HepG2 (cell line): Measurements from ENCODE around the gene ZNF446. TPM values are rescaled to one million over a fixed set of nuclear protein-coding genes. Genes with fewer than 3 reads are reported as not detected.
A peak's percentile ranks its signal among the peaks of the same experiment; 100 is the strongest.

Experiments
- AGO2 ChIP-seq: fragments of 200-400 bp; formaldehyde crosslinking; optimal IDR thresholded peaks from 2 replicates; pipeline ENCODE3; 2017; ENCODE audit warnings: mild to moderate bottlenecking, low read depth, low read length, moderate library complexity
- FOXA1 ChIP-seq, 2 experiments: fragments of 450-650 bp in 1 of 2; sonication (generic) in 1 of 2; formaldehyde crosslinking in 1 of 2; IDR thresholded peaks; 2 replicates each; pipeline versions ENCODE4 v1.4.0 to v1.6.1; 2016 to 2020; ENCODE audit warnings: missing genetic modification reagents in 1 of 2
- NCOA2 ChIP-seq: sonication (generic); formaldehyde crosslinking; IDR thresholded peaks from 2 replicates; pipeline ENCODE4 v1.8.0; 2022; ENCODE audit warnings: inconsistent platforms
- POLR2A ChIP-seq, 2 experiments: IDR thresholded peaks; 2 replicates each; pipeline ENCODE4 v1.6.1; 2011; ENCODE audit warnings: low read depth in 2 of 2, low read length in 2 of 2, mild to moderate bottlenecking in 1 of 2, moderate library complexity in 1 of 2; ENCODE audit not compliant: insufficient read depth in 1 of 2
- RBFOX2 ChIP-seq: fragments of 200-400 bp; formaldehyde crosslinking; IDR thresholded peaks from 2 replicates; pipeline ENCODE4 v1.6.1; 2017; ENCODE audit warnings: low read depth, mild to moderate bottlenecking, low read length
- SP1 ChIP-seq, 2 experiments: fragments of 450-650 bp in 1 of 2; sonication (generic) in 1 of 2; formaldehyde crosslinking in 1 of 2; IDR thresholded peaks; 2 replicates each; pipeline versions ENCODE4 v1.4.0 to v1.6.1; 2016 to 2020; ENCODE audit warnings: missing genetic modification reagents in 1 of 2
- ZNF180 ChIP-seq: sonication (generic); formaldehyde crosslinking; IDR thresholded peaks from 2 replicates; pipeline ENCODE4 v1.4.0; 2020; ENCODE audit warnings: low read depth, missing genetic modification reagents, borderline replicate concordance
- ZNF34 ChIP-seq: sonication (generic); formaldehyde crosslinking; IDR thresholded peaks from 2 replicates; pipeline ENCODE4 v1.4.0; 2020; ENCODE audit warnings: mild to moderate bottlenecking, missing genetic modification reagents, borderline replicate concordance
- polyA plus RNA-seq, 8 experiments: library from polyadenylated mRNA; depleted of rRNA in 3 of 8; stranded (reverse) in 7 of 8; unstranded in 1 of 8; fragments of >200 nt; fragmentation: Illumina TruSeq in 4 of 8; extraction: Trizol in 4 of 8; gene quantifications; 2 replicates each; pipeline versions ENCODE4 v1.2.1 to v1.2.3, GENCODE V29; 2011 to 2016; ENCODE audit warnings: low read depth in 4 of 8, missing spikeins in 1 of 8, mixed read lengths in 1 of 8; ENCODE audit not compliant: insufficient read depth in 1 of 8
- total RNA-seq, 5 experiments: library from RNA; depleted of rRNA; stranded (reverse); fragments of >200 nt; fragmentation: Illumina TruSeq; extraction: Trizol; gene quantifications; 2 replicates each; pipeline ENCODE4 v1.2.3, GENCODE V29; 2016; ENCODE audit warnings: low read depth in 1 of 5
- TF ChIP-seq, protein P1 (sequence below): sonication (generic); formaldehyde crosslinking; IDR thresholded peaks from 2 replicates; pipeline ENCODE4 v1.4.0; 2020; ENCODE audit warnings: missing genetic modification reagents
- TF ChIP-seq, protein P2 (sequence below): sonication (generic); formaldehyde crosslinking; conservative IDR thresholded peaks from 2 replicates; pipeline ENCODE4 v1.4.0; 2020; ENCODE audit warnings: missing genetic modification reagents
- TF ChIP-seq, protein P3 (sequence below): IDR thresholded peaks from 2 replicates; pipeline ENCODE4 v1.6.1; 2016

ZNF446 gene
- total and polyA plus RNA-seq, 2 of the 13 experiments (the other 11 are each of a cell fraction or from before 2014, with no cell fraction given), result 3.0 to 3.6 TPM

DNA sequence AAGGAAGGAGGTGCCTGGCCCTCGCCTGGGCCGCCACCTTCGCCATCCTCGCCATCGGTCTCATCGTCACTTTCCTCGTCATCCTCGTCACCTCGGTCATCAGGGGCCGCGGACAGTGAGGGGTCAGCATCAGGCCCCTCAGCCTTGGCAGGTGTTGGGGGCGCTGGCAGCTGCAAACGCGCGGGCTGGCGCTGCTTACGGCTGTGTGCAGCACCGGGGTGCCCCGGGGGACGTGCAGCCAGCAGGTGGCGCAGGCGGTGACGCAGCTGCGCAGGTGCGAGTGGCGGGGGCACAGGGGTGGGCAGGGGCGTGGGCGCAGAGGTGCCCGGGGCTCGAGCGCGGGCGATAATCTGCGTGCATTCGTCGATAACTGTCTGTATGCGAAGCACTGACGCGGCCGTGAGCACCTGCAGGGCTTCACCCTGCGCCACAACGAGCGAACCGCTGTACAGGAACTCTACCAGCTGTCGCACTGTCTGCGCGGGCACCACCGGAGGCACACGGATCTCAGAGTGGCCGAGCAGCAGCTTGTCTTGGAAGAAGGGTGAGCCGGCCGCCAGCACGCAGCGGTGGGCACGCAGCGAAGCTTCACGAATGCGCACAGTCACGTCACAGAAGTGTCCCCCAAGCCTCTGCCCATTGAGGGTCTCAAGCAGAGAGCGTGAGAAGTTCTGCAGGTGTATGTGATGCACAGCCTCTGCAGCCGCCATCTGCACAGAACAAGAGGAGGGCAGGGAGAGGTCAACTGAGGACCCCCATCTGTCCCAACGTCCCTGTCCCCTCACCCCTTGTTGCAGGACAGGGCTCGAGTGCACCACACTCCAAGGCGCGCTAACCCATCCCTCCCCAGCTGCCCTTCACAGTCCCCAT lies 41.0 kb downstream of the ZNF446 start (continued):
- peak; percentile 51 for TF ChIP-seq AGO2
- TF ChIP-seq RBFOX2, result peak; percentile 63
- no peak for TF ChIP-seq ZNF180 (CRISPR knock-in tag)
- TF ChIP-seq, protein P1, sequence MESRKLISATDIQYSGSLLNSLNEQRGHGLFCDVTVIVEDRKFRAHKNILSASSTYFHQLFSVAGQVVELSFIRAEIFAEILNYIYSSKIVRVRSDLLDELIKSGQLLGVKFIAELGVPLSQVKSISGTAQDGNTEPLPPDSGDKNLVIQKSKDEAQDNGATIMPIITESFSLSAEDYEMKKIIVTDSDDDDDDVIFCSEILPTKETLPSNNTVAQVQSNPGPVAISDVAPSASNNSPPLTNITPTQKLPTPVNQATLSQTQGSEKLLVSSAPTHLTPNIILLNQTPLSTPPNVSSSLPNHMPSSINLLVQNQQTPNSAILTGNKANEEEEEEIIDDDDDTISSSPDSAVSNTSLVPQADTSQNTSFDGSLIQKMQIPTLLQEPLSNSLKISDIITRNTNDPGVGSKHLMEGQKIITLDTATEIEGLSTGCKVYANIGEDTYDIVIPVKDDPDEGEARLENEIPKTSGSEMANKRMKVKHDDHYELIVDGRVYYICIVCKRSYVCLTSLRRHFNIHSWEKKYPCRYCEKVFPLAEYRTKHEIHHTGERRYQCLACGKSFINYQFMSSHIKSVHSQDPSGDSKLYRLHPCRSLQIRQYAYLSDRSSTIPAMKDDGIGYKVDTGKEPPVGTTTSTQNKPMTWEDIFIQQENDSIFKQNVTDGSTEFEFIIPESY (CRISPR knock-in tag), result peak; percentile 85
- no peak for TF ChIP-seq FOXA1 (IDR thresholded peaks at IDR 0.05)
- no peak for TF ChIP-seq FOXA1 (CRISPR knock-in tag; IDR thresholded peaks at IDR 0.05)
- TF ChIP-seq, protein P2, sequence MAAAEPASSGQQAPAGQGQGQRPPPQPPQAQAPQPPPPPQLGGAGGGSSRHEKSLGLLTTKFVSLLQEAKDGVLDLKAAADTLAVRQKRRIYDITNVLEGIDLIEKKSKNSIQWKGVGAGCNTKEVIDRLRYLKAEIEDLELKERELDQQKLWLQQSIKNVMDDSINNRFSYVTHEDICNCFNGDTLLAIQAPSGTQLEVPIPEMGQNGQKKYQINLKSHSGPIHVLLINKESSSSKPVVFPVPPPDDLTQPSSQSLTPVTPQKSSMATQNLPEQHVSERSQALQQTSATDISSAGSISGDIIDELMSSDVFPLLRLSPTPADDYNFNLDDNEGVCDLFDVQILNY, result no peak
- peak; percentile 15 to 16; a peak in 1 of 4 replicates for TF ChIP-seq POLR2A (IDR thresholded peaks at IDR 0.05; ENCODE audit: insufficient read depth in 1 of 2, low read depth in 2 of 2, low read length in 2 of 2)
- TF ChIP-seq SP1 (IDR thresholded peaks at IDR 0.05), result no peak
- TF ChIP-seq SP1 (CRISPR knock-in tag; IDR thresholded peaks at IDR 0.05), result no peak
- TF ChIP-seq, protein P3, sequence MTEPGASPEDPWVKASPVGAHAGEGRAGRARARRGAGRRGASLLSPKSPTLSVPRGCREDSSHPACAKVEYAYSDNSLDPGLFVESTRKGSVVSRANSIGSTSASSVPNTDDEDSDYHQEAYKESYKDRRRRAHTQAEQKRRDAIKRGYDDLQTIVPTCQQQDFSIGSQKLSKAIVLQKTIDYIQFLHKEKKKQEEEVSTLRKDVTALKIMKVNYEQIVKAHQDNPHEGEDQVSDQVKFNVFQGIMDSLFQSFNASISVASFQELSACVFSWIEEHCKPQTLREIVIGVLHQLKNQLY (CRISPR knock-in tag), result no peak
- TF ChIP-seq NCOA2 (CRISPR knock-in tag), result no peak
- TF ChIP-seq ZNF34, result no peak
